H1 (cell line): Measurements from ENCODE around the gene IFNB1. TPM values are rescaled to one million over a fixed set of nuclear protein-coding genes. Genes with fewer than 3 reads are reported as not detected.

Experiments
- BCL11A ChIP-seq, 2 experiments: IDR thresholded peaks; one replicate each; pipeline ENCODE4 v1.6.1; 2011; ENCODE audit warnings: low read depth in 2 of 2, low read length in 2 of 2, mild to moderate bottlenecking in 2 of 2
- CBX8 ChIP-seq: fragments of 300-800, 300-1000 bp; sonication (generic); IDR thresholded peaks from 2 replicates; pipeline ENCODE4 v1.7.1; 2016; ENCODE audit warnings: low read depth, low read length, borderline replicate concordance
- CTCF ChIP-seq, 3 experiments: IDR thresholded peaks; 1 replicate in 2 of 3; 2 replicates in 1 of 3; pipeline versions ENCODE4 v1.5.1 to v1.6.1; 2011; ENCODE audit warnings: low read length in 3 of 3, mild to moderate bottlenecking in 3 of 3, inconsistent platforms in 2 of 3, low read depth in 1 of 3, moderate library complexity in 1 of 3; ENCODE audit not compliant: insufficient read depth in 1 of 3; ENCODE audit errors: control extremely low read depth in 1 of 3
- POLR2AphosphoS5 ChIP-seq: IDR thresholded peaks from 2 replicates; pipeline ENCODE4 v1.6.1; 2011; ENCODE audit warnings: low read depth, low read length
- TAF7 ChIP-seq: optimal IDR thresholded peaks from 2 replicates; pipeline ENCODE3; 2011; ENCODE audit warnings: low read depth, mild to moderate bottlenecking, inconsistent platforms, low read length, moderate library complexity, borderline replicate concordance
- ZNF274 ChIP-seq: IDR thresholded peaks from 2 replicates; pipeline ENCODE4 v1.7.0; 2012; ENCODE audit warnings: low read length, borderline replicate concordance; ENCODE audit errors: extremely low read depth
- polyA plus RNA-seq, 7 experiments: library from polyadenylated mRNA; depleted of rRNA in 3 of 7; stranded (reverse) in 5 of 7; unstranded in 2 of 7; fragments of >200 nt in 5 of 7; fragments of 200-250 nt in 2 of 7; gene quantifications; 1 replicate in 5 of 7; 2 replicates in 1 of 7; 4 replicates in 1 of 7; pipeline versions ENCODE4 v1.2.1 to v1.2.3, GENCODE V29; 2011 to 2013; ENCODE audit warnings: missing spikeins in 2 of 7, mixed read lengths in 2 of 7
- total RNA-seq: library from RNA; stranded (reverse); fragmentation: NEBNext Ultra II Directional; extraction: Animal tissue kit (Norgen Biotek cat#: 25700); gene quantifications from 2 replicates; pipeline ENCODE4 v1.2.1, GENCODE V29; 2021

IFNB1 gene
- total and polyA plus RNA-seq, 2 of the 8 experiments (the other 6 are each of a cell fraction or from before 2014, with no cell fraction given), result not detected

- TF ChIP-seq TAF7 (no peak), CBX8 (no peak), ZNF274 (no peak), BCL11A (IDR thresholded peaks at IDR 0.05; ENCODE audit: low read depth in 2 of 2, low read length in 2 of 2) (no peak), CTCF (IDR thresholded peaks at IDR 0.05; ENCODE audit: control extremely low read depth in 1 of 3, insufficient read depth in 1 of 3, low read depth in 1 of 3, low read length in 3 of 3) (no peak), POLR2AphosphoS5 (no peak)
These were observed 8.8 kb upstream of the IFNB1 start (continued) for GRCh38 chr9:21086538-21086937.
